HS-27A (cell line): ENCODE measurements around the gene CRYBA2.

Source experiments
- DNase-seq: peaks from one replicate; pipeline ENCODE4 v3.0.0-alpha.2; 2012; ENCODE audit warnings: low read depth, missing footprints

The CRYBA2 gene

DNA sequence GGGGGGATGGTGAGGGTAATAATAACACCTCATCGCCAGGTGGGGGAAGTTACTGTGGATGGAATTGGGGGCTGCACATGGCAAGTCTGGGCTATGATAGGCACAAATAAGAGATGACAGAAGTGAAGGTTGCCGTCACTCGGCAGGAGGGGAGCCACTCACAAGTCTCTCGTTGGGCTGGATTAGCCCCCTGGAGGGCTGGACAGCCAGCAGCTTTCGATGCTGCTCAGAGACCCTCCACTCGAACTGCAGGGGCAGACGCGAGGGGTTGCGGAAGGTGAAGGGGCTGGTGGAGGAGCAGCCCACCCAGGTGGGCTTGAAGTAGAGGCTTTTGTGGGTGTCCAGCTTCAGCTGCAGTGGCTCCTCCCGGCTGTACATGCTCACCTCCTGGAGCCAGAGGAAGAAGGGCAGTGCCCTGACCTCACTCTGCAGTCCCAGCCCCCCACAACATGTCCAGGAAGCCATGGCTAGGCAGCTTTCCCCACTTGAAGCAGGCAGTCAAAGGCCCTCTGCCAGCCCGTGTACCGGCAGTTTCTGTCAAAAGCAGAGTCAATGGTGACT lies 29.9 kb upstream of the CRYBA2 start:
- no peak for DNase-seq

DNA sequence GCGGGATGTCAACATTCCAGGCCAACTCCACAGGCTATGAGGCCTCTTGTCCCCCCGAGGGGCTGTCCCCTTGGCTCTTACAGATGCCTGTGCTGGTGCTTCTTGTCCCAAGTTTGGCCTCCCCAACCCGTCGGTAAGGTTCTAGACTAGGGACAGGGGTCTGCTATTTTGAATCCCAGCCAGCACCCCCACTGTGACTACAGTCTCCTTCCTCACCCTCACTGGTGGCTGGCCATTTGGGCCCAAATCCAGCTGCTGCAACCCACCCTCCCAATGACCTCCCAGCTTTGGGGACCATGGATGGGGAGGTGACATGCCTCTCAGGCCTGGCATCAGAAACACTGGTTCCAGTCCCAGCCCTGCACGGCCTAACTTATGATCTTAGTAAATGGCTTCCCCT lies 29.4 kb upstream of the CRYBA2 start:
- no peak for DNase-seq

DNA sequence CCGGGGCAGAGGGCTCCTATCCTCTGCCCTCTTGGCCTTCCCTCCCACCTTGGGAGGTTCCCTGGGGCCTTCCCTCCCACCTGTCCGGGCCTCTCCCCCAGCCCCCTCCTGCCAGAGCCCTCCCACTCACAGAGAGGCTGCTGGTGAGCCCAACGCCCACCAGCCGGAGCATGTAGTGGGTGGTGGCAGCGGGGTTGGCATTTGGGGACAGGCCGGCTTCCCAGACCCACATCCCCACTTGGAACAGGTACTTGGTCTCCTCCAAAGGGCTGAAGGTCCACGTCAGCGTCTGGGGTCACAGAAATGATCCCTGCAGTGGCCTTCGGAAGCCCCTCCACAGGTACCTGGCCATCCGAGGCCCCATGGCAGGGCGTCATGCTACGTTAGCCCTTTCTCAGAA lies 28.8 kb upstream of the CRYBA2 start:
- no peak for DNase-seq

DNA sequence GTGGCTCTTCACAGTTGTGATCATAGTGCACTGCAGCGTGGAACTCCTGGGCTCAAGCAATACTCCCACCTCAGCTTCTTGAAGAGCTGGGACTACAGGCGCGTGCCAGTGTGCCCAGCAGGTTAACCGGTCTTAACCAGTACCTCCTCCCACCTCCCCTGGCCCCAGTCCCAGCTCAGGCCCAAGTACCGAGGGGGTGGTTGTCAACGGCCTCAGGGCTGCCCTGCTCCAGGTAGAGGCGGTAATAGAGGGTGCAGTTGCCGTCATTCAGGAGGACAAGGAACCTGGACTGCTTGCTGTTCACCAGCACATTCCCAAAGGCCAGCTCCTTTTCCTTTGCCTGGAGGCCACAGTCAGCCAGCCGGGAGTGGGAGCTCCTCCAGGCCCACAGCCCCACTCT lies 28.4 kb upstream of the CRYBA2 start:
- DNase-seq = no peak

DNA sequence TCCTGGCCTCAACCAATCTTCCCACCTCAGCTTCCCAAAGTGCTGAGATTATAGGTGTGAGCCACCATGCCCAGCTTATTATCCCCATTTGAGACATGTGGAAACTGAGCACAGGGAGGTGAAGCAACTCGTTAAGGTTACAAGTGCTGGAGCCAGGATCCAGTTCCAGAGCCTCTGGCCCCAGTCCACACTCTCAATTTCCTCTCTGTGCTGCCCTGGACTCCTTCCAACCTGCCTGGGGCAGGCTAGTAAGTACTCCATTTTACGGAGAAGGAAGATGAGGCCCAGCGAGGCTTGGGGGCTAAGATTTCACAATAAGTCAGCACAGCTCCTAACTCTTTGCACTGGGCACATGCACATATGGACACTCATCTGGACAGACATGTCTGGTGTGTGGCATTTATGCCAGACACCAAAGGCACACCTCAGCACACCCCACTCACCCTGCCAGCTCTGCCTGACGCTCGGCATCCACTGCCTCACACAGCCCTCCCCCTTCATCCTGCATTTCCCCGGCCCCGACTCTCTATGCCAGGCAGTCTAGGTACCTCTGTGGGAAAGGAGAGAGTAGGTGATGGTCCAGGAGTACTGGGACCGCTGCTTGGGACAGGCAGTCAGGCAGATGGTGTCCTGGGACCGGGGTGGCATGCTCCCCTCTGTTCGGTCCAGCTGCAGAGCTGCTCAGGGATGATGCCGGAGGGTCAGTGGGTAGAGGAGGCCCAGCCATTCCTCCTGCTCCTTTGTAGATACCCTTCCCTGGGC lies 27.6 kb upstream of the CRYBA2 start:
- DNase-seq = no peak

DNA sequence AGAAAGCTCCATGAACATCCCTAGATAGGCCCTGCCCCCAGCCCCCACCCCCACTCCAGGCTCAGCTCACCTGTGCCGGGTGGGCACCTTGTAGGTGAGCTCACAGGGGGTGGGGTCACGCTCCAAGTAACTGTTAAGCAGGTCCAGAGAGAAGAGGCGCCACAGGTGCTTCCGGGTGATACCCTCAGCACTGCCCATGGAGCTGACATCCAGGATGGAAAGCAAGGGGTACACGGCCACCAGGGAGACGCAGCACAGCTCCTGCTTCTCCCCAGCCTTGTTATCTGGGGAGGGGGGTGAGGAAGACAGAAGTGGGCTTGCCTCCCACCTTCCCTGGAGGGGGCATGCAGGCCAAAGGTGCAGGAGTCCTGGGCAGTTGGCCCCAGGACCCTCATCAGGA lies 26.2 kb upstream of the CRYBA2 start:
- no peak for DNase-seq

DNA sequence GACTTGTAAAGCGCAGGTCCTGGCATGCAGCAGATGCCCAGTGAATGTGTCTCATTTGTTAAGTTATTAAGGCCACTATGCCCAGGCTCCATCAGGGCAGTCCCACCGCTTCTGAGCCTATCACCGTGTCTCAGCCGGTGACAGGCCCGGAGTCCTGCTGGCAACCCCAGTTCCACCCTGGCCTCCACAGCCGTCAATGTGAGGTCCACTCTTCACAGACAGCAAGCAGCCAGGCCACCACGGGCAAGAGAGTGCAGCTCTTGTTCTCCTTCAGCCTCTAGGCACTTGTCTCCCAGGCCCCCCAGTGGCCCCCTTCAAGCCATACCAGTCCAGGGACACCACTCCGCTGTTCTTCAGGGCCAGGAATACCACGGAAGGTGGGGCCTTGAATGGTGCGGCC lies 25.5 kb upstream of the CRYBA2 start:
- DNase-seq = no peak

DNA sequence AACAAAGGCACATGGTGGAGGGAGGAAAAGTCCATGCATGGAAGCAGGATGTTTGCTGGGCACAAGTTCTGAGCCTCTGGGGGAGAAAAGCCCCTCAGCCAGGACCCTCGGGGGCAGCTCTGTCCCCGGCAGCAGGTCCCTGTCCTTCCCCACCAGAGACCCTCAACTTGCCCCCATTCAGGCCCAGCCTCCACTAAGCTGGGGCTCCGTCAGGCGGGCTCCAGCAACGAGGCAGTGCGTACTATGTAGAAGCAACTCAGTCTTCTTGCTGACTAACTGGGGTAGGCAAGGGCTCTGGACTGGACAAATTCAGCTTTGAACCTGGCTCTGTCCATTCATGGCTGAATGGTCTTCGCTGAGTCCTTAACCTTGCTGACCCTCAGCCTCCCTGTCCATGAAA lies 25.1 kb upstream of the CRYBA2 start:
- no peak for DNase-seq

DNA sequence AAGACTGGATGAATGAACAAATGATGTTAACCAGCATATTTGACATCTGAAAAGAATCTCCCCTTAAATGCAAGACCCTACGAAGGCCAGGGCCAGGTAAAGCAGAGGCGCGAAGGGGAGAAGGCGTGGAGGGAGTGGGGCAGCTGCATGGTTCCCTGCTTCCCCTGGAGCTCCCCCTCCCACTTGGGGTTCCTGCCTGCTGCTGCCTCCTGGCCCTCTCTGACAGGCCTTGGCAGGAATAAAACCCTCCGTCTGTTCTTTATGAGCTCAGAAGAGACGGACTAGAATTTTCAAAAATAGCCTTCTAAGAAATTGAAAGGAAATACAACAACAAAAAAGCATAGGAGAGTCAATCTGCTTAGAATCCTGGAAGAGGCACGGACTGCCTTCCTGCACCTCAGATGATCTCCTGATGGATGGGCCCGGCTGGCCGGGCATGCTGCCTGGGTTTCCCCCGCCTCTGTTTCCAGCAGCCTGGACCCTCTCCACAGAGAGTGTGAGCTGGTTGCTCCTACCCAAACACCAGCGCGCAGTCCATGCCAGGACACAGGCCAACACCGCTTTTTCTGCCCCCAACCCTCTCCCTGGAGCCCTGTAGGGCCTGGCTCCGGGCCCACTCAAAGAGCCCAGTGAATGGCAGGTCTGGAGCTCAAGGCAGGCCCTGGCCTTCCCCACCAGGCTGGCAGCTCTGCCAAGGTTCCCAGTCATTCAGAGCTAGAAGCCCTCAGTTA lies 24.1 kb upstream of the CRYBA2 start:
- no peak for DNase-seq

DNA sequence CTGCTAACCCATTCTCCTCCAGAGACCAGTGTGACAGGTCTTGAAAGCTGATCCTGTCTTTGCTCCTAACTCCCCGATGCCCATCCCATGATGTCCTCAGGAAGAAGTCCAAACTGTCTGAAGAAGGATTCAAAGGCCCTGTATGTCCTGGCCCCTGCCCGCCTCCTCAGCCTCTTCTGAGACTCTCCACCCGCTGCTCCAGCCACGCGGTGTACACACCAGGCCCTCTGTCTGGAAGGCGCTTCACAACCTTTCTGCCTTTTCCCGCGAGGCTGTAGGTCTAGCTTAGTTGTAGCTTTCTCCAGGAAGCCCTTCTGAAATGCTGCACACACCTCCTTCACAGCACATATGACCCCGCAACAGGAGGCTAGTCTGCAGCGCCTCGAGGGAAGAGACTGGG lies 23.5 kb upstream of the CRYBA2 start:
- no peak for DNase-seq

DNA sequence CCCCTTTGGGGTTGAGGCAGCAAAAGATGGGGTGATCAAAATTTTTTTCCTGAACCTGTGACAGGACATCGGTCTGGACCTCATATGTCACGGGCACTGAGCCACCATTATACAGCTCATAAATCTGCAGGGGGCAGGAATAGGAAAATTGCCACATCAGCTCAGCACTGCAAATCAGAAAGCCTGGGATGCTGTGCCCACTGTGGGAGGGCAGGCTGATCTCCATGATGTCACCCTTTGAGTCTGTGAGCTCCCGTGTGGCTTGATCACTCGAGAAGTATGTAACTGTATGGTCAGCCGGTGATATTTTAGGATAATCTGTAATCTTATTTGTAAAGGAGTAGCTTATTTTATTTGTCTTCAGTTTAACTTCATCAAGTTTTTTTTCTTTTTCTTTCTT lies 17.7 kb upstream of the CRYBA2 start:
- no peak for DNase-seq

DNA sequence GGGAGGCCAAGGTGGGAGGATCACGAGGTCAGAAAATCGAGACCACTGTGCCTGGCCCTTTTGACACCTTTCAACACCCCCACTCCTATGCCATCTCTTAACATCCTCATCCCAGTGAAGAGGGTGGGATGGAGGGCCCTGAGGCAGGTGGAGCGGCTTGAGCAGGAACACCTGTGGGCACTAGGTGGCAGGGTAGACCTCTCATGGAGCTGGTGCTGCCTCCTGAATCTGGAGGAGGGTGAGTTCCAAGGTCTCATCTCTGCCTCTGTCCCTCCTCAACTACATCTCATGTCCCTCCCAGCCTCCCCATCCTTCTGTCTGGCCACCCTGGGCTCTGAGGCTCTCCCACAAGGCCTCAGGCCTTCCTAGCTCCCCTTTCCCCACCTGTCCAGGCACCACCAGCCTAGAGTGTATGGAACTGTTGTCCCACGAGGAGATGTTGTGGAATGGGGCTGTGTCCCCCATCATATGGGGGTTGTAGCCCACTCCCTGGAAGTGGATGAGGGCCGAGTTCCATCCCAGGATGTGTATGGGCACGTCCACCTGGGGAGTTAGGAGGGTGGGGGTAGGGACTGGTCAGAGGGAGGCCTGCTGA lies 17.0 kb upstream of the CRYBA2 start:
- DNase-seq = no peak

DNA sequence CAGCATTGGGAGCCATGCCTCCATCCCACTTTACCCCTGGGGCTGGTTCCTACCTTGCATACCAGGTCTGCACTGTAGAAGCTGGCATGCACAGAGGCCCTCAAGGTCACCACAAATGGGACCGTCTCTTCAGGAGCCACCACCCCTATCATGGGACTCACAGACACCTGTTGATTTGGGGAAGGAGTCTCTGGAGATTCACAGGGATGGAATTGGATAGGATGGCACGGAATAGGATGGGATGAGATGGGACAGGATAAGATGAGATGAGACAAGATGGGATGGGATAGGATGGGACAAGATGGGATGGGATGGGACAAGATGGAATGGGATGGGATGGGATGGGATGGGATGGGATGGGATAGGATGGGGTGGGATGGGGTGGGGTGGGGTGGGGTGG lies 16.1 kb upstream of the CRYBA2 start:
- no peak for DNase-seq

DNA sequence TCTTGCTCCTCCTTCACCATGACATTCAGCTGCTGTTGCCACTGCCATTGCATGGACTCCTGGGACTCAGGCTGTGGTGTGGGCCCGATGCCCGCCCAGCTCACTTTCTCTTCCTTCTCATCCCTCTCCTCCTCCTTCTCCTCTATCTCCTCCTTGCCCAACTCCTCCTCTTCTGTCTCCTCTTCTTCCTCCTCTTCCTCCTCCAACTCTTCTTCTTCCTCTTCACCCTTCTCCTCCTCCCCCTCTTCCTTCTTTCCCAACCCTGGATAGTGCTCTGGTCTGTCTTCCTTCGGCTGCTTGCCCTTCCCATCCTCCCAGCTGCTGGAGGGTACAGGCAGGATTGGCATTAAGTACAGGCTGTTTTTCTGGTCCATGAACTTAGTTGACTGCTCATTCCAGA lies 10.8 kb upstream of the CRYBA2 start:
- DNase-seq = no peak

DNA sequence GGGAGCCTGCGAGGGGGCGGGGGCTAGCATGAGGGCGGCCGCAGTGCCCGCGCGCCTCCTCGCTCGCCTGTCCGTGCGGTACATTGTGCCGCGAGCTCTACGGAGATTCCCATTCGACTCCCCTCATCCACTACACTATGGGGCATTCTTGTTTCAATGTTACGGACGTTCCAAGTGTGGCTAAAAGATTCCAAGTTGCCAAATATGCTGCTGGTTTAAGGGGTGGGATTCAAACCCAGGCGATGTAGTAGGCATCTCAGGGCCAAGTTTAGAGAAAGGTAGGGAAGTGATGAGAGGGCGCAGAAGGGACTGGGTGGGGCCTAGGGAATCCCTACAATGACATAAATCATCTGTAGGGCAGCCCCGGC lies 10.0 kb upstream of the CRYBA2 start:
- DNase-seq = no peak

DNA sequence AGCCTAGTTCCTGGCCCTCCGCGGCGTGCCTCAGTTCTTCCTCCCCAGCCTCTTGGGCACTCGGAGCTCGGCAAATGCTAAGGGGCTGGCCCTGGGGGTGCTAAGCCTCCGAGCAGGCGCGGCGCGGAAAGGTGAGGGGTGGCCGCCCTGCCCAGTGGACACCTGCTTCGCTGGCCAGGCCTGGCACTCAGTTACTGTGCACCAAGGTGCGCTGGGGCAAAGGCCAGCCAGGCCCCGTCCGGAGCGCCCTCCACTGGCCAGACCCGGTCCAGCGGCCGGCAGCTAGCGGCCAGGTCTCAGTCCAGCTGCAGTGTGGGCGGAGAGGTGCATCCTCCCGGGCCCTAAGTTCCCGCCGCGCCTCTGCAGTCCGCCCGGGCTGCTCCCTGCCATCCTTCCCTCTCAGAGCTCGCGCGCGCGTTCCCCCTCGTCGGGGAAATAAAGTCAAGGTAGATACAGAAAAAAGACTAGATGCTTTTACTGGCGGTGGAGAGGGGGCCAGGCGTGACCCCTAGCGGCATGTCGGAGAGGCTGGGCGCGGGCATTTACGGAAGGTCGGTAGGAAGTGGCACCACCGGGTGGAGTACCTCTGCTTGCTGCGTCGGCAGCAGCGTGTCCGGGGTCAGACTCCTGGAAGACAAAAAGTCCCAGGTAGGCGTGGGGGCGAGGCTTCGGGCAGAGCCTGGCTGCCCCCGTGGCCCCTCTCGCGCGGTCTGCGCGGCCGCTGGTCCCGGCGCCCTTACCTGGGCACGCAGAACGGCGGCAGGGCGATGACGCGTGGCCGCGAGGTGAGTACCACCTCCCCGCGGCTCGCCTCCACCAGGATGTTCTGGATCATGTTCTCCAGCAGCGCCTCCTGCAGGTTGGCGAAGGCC lies 9.4 kb upstream of the CRYBA2 start:
- no peak for DNase-seq

DNA sequence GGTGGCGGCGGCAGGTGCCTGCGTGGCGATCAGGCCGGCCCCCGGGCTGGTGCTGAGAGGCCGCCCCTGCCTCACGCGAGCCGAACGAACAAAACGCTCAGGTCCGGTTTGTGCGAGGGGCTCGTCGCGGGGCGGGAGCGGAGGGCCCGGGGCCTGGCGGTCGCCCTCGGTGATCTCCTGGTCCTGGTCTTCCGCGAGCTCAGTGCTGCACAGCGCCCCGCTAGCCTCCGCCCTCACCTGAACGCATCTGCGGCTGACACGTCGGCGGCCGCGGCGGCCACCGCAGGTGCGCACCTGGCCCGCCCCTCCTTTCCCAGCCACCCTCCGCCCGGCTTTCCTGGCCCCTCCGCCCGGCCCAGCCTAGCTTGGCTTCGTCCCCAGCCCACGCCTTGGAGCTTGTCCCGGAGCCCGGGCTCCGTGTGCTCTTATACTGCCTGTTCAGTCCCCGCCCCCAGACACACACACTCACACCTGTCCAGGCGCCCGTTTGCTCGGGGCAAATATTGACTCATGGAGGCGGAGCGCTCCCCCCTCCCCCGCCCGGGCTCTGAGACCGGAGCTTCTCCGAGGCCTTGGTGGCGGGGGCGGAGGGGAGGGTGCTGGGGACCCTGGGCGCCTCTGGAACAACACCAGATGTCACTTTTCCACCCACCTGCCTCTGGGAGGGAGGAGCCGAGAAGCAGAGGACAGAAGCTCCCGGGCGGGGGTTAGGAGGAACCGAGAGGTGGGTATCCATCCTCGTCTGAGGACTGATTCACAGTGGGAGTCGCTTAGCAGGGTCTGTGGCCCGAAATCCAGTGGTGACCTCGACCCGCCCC lies 8.6 kb upstream of the CRYBA2 start:
- DNase-seq = no peak

DNA sequence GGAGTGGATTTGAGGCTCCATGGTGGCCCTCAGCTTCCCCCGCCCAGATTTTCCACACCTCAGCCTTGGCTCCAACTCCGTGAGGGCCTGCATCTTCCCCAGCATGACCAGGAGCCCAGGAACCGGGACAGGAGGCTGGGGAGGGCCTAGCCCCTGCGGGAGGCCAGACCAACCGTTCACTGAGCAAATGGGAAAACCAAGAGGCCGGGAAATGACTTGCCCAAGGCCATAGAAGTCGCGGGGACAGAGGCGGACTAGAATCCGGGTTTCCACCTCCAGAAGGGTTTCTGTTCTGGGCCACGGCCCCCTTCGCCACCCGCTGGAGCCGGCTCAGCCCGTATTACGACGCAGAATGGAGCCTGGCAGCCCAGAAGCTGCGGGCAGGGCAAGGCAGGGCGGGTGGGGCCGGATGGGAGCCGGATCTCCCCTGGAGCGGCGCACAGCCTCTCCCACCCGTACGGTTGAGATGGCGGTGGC lies 7.9 kb upstream of the CRYBA2 start:
- DNase-seq = no peak

DNA sequence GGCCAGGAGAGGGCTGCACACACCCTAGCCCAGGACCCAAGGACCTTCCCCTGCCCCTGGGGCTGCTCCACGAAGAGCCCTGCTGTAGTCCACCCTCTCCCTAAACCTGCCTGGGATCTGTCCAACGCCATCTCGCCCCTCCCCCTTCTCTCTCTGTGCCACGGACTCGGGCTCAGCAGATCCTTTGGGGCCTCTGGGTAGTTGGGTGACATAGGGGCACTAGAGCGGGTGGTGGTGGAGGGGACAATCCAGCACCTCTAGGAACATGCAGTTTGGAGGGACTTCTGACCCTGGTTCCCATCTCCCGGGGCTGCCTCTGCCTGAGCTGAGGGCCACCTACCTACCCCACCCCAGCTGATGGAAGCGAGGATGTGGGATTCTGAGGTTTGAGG lies 7.3 kb upstream of the CRYBA2 start:
- no peak for DNase-seq

DNA sequence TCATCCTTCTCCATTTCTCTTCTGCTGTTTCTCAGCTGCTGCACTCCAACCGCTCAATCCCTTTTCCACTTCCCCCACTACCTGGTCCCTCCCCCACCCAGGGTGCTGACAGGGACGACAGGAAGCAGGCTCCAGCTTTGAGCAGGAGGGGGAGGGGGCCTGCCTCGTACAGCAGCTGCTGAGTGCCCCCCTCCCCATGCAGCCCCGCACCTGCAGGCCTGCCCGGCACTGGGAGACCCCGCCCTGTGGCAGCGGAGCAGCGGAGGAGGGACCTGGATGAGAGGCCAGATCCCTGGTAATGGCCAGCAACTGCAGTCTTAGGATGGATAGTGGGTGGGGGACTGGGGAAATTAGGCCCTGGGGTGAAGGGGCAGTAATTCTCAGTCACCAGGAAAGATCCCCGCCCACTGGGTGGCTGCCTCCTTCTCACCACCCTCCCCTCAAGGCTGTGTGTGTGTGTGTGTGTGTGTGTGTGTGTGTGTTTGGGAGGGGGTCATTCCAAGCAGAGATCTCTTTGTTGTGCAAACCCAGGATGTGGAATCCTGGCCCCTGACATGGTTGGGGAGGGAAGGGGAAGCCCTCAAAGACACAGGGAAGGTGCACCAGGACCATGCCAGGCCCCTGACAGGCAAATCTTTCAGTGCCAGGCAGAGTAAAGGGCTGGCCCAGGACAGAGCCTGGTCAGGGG lies 6.8 kb upstream of the CRYBA2 start:
- no peak for DNase-seq
